ENCODE results near the gene ZNF229.
"Not testable (repeated sequence)": the region's sequence is repeated elsewhere in the genome, so short reads cannot be mapped to it uniquely, and the experiment has no call there.

The ZNF229 gene

DNA sequence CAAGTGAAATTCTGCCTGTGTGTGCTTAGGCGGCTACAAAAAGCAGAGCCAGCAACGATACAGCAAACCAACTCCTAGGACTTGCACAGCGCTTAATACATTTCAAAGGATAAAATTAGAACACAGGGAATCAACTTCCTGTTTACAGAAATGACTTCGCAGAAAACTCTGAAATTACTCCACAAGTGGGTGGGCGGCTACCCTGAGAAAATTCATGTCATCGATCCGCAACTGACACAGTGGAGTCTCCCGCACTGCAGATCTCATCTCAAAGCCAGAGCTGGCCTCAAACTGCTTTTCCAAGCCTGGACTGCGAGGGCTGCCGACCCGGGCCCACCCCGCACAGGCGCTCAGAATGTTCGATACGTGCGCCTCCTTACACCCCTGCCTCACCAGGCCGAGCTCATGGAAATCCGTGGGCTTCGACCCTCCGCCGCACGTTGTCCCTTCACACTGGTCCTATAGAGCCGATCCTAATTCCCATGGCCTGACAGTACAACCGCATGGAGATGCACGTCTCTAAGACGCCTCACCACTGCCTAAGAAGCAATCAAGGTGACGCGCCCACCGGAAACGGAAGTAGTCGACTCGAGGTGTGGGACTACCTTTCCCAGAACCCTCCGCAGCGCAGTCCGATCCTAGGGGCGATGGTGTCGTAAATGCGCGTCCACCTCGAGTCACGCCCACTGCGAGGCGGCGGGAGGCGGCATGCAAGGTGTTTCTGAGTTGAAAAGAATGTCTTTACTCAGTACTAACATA lies at the start of gene ZNF229:
ZNF229 (minus strand) TSS at position 557 of the 759 bp plus-strand sequence. CDS start 5,625 bp downstream, outside the sequence.
- FAIRE-seq = no peak
- no peak for DNase-seq (ENCODE audit: extremely low spot score, insufficient read length, low read depth)

DNA sequence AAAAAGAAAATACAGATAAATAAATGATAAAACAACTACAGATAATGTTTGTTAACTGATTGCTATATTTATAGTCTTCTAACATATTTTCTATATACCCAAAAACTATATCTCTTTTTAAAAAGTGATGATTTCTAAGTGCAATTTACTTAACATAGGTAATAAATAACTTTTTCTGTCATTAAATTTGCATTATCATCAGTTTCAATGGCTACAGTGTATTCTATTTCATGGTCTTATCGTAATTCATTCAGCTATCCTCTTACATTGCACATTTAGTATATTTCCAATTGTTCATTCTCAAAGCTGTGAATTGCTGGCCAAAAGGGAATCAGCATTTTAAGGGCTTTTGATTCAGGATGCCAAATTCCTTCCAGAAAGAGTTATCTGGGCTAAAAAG lies 48.4 kb upstream of the ZNF229 start:
- FAIRE-seq (no peak), DNase-seq (ENCODE audit: extremely low spot score, insufficient read length, low read depth) (no peak)

DNA sequence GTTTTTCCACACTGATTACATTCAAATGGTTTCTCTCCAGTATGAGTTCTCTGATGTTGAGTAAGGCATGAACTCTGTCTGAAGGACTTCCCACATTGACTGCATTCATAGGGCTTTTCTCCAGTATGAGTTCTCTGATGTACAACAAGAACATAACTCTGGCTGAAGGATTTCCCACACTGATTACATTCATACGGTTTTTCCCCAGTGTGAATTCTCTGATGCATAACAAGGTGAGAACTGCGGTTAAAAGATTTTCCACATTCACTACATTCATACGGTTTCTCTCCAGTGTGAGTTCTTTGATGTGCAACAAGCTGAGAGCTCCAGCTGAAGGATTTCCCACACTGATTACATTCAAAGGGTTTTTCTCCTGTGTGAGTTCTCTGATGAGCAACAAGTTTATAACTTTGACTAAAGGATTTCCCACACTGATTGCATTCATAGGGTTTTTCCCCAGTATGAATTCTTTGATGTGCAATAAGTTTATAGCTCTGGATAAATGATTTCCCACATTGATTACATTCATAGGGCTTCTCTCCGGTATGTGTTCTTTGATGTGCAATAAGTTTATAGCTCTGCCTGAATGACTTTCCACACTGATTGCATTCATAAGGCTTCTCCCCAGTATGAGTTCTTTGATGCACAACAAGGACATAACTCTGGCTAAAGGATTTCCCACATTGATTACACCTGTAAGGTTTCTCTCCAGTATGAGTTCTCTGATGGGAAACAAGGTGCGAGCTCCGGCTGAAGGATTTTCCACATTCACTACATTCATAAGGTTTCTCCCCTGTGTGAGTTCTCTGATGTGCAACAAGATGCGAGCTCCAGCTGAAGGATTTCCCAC lies 28.5 kb upstream of the ZNF229 start:
- no peak for DNase-seq (ENCODE audit: extremely low spot score, insufficient read length, low read depth)
- FAIRE-seq = no peak

DNA sequence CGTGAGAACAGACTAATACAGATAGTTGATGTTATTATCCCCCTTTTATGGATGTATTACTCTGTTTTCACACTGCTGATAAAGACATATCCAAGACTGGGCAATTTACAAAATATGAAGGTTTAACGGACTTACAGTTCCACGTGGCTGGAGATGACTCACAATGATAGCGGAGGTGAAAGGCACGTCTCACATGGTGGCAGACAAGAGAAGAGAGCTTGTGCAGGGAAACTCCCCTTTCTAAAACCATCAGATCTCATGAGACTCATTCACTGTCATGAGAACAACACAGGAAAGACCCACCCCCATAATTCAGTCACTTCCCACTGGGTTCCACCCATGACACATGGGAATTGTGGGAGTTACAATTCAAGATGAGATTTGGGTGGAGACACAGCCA lies 20.5 kb upstream of the ZNF229 start:
- FAIRE-seq; DNase-seq (ENCODE audit: extremely low spot score, insufficient read length, low read depth): not testable (repeated sequence)

DNA sequence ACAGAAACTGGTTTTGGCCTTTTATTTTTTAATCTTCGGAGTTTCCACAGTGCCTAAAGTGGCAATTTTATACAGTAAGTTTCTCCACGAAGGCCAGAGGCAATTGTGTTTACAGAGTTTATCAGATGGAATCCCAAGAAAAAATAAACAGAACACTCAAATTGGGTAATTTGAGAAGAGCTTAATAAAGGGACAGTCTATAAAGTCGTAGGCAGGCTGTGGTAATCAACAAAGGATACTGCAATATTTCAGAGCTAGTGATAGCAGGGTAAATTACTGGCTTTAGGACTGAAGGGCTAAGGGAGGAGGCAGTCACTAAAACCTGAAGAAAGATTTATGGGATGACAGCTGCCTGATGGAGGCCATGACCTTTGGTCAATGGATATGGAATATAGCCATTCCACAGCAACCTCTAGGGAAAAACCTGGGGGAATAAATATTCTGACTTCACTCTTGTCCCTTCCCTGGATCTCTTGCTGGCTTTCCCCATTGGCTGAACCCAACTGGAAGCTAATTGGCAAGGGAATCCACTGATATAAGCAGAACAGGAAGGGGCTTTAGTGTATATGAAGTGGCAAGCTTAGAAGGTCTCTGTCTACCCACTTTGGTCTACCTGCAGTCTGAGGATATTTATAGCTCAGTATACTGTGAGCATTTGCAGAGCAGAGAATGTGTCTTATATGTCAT lies 14.5 kb upstream of the ZNF229 start:
- FAIRE-seq; DNase-seq (ENCODE audit: extremely low spot score, insufficient read length, low read depth): not testable (repeated sequence)

DNA sequence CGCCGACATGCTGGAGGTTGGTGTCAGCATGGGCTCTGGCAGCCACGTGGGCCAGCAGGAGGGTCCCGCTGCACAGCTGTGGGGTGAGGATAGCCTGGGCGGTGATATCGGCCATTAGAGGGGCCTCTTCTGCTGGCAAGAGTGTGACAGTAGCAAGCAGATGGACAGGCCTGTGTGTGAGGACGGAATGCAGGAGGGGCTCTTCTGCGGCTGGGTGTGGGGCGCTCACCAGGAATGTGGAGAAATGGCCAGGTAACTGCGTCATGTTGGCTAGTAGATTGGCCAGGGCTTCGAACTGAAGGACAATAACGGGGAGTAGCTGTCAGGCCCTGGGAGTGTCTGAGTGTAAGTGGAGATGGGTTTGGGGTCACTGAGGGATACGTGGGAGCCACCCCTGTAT lies 7.7 kb upstream of the ZNF229 start:
- not testable (repeated sequence) for DNase-seq (ENCODE audit: extremely low spot score, insufficient read length, low read depth); FAIRE-seq

GRCh38 chr19:44455100-44455499 lies 6.8 kb upstream of the ZNF229 start:
- FAIRE-seq (no peak), DNase-seq (ENCODE audit: extremely low spot score, insufficient read length, low read depth) (no peak)

- DNase-seq (ENCODE audit: extremely low spot score, insufficient read length, low read depth) = no peak
- no peak for FAIRE-seq
These were observed 4.1 kb upstream of the ZNF229 start for GRCh38 chr19:44452367-44452766.

GRCh38 chr19:44451687-44452086 lies 3.4 kb upstream of the ZNF229 start:
- FAIRE-seq (no peak), DNase-seq (ENCODE audit: extremely low spot score, insufficient read length, low read depth) (no peak)

DNA sequence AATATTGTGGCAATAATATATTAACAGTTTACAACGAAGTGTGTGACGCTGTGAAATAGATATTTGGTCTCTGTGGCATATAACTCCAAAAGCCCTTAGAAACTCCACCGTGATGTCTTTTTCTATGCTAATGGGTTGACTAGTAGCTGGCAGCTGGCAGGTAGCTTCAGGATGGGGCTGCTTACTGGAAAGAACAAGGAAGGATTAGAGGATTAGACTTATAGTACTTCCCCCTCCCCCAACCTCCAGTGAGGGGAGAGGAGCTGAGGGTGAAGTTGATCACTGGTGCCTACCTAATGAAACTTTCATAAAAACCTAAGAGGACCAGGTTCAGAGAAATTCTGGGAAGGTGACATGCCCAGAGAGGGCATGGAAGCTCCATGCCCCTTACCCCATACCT lies 9.8 kb downstream of the ZNF229 start:
- FAIRE-seq (no peak), DNase-seq (ENCODE audit: extremely low spot score, insufficient read length, low read depth) (no peak)

- DNase-seq (ENCODE audit: extremely low spot score, insufficient read length, low read depth) (no peak), FAIRE-seq (no peak)
These were observed 12.8 kb downstream of the ZNF229 start for GRCh38 chr19:44435441-44435840.

GRCh38 chr19:44430956-44431355 lies 17.3 kb downstream of the ZNF229 start:
- DNase-seq (ENCODE audit: extremely low spot score, insufficient read length, low read depth) = no peak
- FAIRE-seq = no peak

DNA sequence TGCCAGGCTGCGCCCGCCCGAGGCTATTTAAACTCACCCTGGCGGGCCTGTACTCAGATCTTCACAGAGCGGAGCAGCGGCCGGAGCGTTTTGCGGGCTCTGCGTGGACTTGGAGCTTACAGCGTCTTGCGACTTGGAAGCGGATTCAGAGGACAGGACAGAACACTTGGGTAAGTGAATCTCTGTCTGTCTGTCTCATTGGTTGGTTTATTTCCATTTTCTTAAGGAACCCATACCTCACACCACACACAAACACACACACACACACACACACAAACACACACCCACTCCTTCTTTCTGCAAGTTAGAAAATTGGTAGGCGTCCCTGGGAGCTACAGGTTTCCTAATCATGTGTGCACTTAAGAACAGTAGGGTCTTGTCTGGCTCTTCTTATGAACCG lies 32.7 kb downstream of the ZNF229 start:
- not testable (repeated sequence) for FAIRE-seq; DNase-seq (ENCODE audit: extremely low spot score, insufficient read length, low read depth)

- DNase-seq (ENCODE audit: extremely low spot score, insufficient read length, low read depth) = peak; percentile 12
- FAIRE-seq = no peak
These were observed 46.8 kb downstream of the ZNF229 start, which contains the start of gene ZNF285 for GRCh38 chr19:44401139-44402115. ZNF285 (minus strand) TSS chr19:44401608; CDS start chr19:44397213, 4,395 bp downstream.

DNA sequence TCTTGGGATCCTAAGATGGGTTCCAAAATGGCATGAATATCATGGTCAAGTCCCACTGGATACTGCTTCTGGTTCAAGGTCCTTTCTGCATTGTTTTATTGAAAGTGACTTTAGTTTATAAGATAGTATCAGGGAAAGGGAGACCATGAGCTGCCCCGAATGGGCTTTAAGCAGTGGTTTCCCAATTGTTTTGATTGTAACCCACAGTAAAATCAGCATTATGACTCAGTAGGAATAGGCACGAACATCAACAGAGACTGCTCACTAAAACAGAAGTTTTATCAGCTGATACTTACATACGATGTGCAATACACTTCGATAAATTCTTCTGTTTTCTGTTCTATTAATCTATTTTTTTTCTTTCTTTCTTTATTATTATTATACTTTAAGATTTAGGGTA lies 59.0 kb downstream of the ZNF229 start:
- FAIRE-seq; DNase-seq (ENCODE audit: extremely low spot score, insufficient read length, low read depth): not testable (repeated sequence)

Data from GM18507 (cell line).